ENCODE results near the gene SAFB2. TPM values are rescaled to one million over a fixed set of nuclear protein-coding genes. Genes with fewer than 3 reads are reported as not detected.

SAFB2 gene
- total and polyA plus RNA-seq, 2 donors (not counting 3 experiments of a cell fraction or from before 2014, with no cell fraction given): 24.6 to 85.9 TPM

GRCh38 chr19:5663904-5664303, 41.3 kb upstream of the SAFB2 start:
- ChIA-PET POLR2A (no interaction called here), CTCF (no interaction called here)
- no peak for TF ChIP-seq EZH2 (IDR thresholded peaks at IDR 0.05; ENCODE audit: borderline replicate concordance, low read depth, low read length, severe bottlenecking)
- no peak for TF ChIP-seq POLR2AphosphoS5 (IDR thresholded peaks at IDR 0.05; ENCODE audit: insufficient read depth, low read depth, low read length)
- no peak for TF ChIP-seq POLR2A (IDR thresholded peaks at IDR 0.05; ENCODE audit: low read depth, low read length)
- TF ChIP-seq MAX (IDR thresholded peaks at IDR 0.05; ENCODE audit: insufficient read depth, insufficient read length): no peak
- TF ChIP-seq JUN (IDR thresholded peaks at IDR 0.05; ENCODE audit: borderline replicate concordance, insufficient read depth, insufficient read length, low read depth): no peak
- no peak for TF ChIP-seq GATA2 (IDR thresholded peaks at IDR 0.05; ENCODE audit: insufficient read depth, insufficient read length, low read depth, low read length)
- no peak for TF ChIP-seq FOS (IDR thresholded peaks at IDR 0.05; ENCODE audit: borderline replicate concordance, insufficient read depth, low read length)
- no peak for TF ChIP-seq MYC (IDR thresholded peaks at IDR 0.05; ENCODE audit: low read depth, low read length)
- TF ChIP-seq CTCF (IDR thresholded peaks at IDR 0.05; ENCODE audit: extremely low read depth in 1 of 2, insufficient read depth in 1 of 2, low read depth in 1 of 2, low read length in 2 of 2): no peak
- H3K9me3 ChIP-seq (replicated peaks; ENCODE audit: control insufficient read depth, insufficient read depth, low read length): no peaks in the 10 kb centered on the region
- no peak overlapping the region for H2AFZ ChIP-seq (ENCODE audit: low read depth, low read length)
- no peaks in the 10 kb centered on the region for H4K20me1 ChIP-seq (replicated peaks; ENCODE audit: control insufficient read depth, extremely low read depth, insufficient read depth, low read length)
- no peaks in the 10 kb centered on the region for H3K79me2 ChIP-seq (ENCODE audit: control insufficient read depth, insufficient read depth, low read length)
- no peaks in the 10 kb centered on the region for H3K9me1 ChIP-seq (replicated peaks; ENCODE audit: control insufficient read depth, extremely low read depth, insufficient read depth, low read length)
- H3K4me2 ChIP-seq (ENCODE audit: insufficient read depth, low read length): no peak overlapping the region
- no peaks in the 10 kb centered on the region for H3K27me3 ChIP-seq (ENCODE audit: control insufficient read depth in 2 of 2, insufficient read depth in 2 of 2, low read length in 2 of 2)
- DNase-seq (ENCODE audit: low read depth, low spot score) (no peak), FAIRE-seq (no peak)
- no peak overlapping the region for H3K9ac ChIP-seq (replicated peaks; ENCODE audit: extremely low read depth, insufficient read depth, low read length)
- H3K36me3 ChIP-seq (ENCODE audit: control insufficient read depth in 2 of 2, extremely low read depth in 1 of 2, insufficient read depth in 2 of 2, low read length in 2 of 2): peaks cover 21 to 61% of the 10 kb centered on the region in 2 experiments
- no peaks in the 10 kb centered on the region for H3K4me1 ChIP-seq (ENCODE audit: control insufficient read depth, extremely low read depth, insufficient read depth, low read length)
- H3K27ac ChIP-seq (ENCODE audit: insufficient read depth, low read depth, low read length): no peak overlapping the region
- intact Hi-C loops (cut with micrococcal nuclease) (no loop called here), dilution Hi-C loops (cut with MboI; ENCODE audit: extremely low pct_ligation_motif_present, low sequenced_read_pairs) (no loop called here)
- no TSS peak for BruUV-seq (replicated peaks)
- no peak overlapping the region for H3K4me3 ChIP-seq (replicated peaks in 1 of 3; ENCODE audit: insufficient read depth in 1 of 3, low read depth in 1 of 3, low read length in 3 of 3)

All from endothelial cell of umbilical vein (primary cell).